Rectal smooth muscle tissue (tissue), 1 donor: ENCODE measurements around the gene ASB2.

ENCODE experiments used
- H3K27ac ChIP-seq: one replicate; pipeline ENCODE4 v1.7.0; 2013; ENCODE audit warnings: low read depth, low read length, inconsistent platforms
- H3K27me3 ChIP-seq: one replicate; pipeline ENCODE4 v1.7.0; 2013; ENCODE audit warnings: low read length; ENCODE audit not compliant: control insufficient read depth, insufficient read depth
- H3K36me3 ChIP-seq: one replicate; pipeline ENCODE4 v1.7.0; 2013; ENCODE audit warnings: low read length; ENCODE audit not compliant: control insufficient read depth, insufficient read depth
- H3K4me1 ChIP-seq: one replicate; pipeline ENCODE4 v1.7.0; 2013; ENCODE audit warnings: low read length; ENCODE audit not compliant: control insufficient read depth, insufficient read depth
- H3K4me3 ChIP-seq: one replicate; pipeline ENCODE4 v1.7.0; 2013; ENCODE audit warnings: low read length
- H3K9ac ChIP-seq: one replicate; pipeline ENCODE4 v1.7.0; 2013; ENCODE audit warnings: low read length

ASB2 gene

DNA sequence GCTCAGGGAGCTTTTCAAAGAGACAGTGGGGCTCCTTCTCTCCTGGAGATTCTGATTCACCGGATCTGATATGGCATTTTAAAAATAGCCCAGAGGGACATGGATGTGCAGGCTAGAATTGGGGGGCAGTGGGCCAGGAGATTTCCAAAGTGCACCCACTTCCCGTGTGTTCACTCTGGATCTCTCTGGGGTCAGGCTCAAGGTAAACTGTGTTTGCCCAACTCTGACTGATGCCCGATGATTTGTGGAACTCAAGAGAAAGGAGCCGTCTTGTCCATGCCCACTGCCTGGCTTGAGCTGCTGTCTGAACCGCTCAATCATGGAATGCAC, 31.3 kb downstream of the ASB2 start:
- peaks cover 20% of the 10 kb centered on the region for H3K36me3 ChIP-seq
- H3K9ac ChIP-seq: no peak overlapping the region
- peaks cover 2% of the 10 kb centered on the region for H3K27me3 ChIP-seq
- peak overlapping the region; percentile 1 for H3K27ac ChIP-seq
- H3K4me3 ChIP-seq: no peak overlapping the region
- H3K4me1 ChIP-seq: no peaks in the 10 kb centered on the region

DNA sequence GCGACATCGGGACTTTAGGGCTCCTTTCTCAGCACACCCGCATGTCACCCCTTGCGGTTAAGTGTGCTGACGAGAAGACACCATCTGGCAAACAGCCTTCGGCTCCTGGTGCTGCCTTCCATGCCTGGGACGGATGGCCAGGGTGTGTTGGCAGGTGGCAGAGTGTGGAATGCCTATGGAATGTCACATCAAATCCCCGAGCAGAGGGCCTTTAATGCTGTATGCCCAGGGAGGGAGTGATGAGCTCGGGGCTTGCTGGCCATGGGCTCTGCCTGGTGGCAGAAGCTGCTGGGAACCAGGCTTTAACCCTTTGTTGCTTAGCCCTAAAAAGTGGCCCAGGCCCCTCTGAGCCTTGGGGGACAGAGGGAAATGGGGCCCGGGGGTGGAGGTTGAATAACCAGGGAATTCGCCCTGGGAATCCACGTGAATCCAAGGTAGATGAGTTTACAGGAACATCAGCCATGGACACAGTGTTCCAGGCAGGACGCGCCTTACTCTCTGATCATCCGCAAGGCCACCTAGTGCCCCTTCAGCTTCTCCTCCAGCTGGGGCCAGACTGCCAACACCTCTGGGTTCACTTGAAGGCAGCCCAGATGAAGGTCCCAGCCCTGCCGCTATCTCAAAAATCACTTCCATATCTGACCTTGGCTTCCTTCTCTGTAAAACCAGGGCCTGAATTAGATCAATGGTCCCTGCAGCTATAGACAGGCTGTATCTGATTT, 31.9 kb downstream of the ASB2 start:
- H3K36me3 ChIP-seq: peaks cover 16% of the 10 kb centered on the region
- no peak overlapping the region for H3K4me3 ChIP-seq
- H3K9ac ChIP-seq: no peak overlapping the region
- peaks cover 2% of the 10 kb centered on the region for H3K27me3 ChIP-seq
- H3K27ac ChIP-seq: no peak overlapping the region
- no peaks in the 10 kb centered on the region for H3K4me1 ChIP-seq

DNA sequence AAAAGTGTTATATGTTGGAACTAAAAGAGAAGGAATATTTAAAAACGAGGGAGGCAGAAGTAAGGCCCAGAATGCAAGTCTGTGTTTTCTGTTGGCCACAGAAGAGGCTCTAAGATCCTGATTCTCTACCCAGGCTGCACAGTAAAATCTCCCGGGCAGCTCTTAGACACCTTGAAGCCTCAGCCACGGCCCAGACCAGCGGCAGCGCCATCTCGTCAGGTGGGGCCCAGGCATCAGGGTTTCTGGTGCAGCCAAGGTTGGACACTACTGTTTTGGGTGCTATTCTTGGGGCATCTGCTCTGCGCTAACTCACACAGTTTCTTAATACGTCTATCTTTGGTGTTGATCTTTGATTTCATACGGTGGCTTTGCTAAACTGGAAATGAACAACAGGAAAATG, 32.4 kb downstream of the ASB2 start:
- no peak overlapping the region for H3K9ac ChIP-seq
- H3K27ac ChIP-seq: peak overlapping the region; percentile 21
- peaks cover 16% of the 10 kb centered on the region for H3K36me3 ChIP-seq

DNA sequence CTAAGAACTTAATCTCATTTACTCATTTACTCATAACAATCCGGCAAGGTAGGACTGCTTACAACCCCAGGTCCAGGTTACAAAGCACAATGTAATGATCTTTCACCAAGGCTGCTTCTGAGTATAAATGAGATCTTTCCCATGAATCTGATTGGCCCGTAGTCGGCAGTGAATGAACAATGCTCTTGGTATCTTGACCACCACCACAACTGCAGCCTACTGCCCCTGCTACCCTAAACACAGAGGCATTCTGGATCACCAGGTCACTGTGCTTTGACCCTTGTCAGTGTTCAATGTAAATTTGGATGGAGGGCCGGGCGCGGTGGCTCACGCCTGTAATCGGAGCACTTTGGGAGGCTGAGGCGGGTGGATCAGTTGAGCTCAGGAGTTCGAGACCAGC, 33.3 kb downstream of the ASB2 start:
- Histone ChIP-seq H3K27me3 (peaks cover 2% of the 10 kb centered on the region), H3K9ac (no peak overlapping the region), H3K36me3 (peaks cover 16% of the 10 kb centered on the region), H3K27ac (peak overlapping the region; percentile 5), H3K4me3 (no peak overlapping the region), H3K4me1 (no peaks in the 10 kb centered on the region)

More for the DNA sequence above, 32.4 kb downstream of the ASB2 start:
- H3K27me3 ChIP-seq: peaks cover 2% of the 10 kb centered on the region
- H3K4me1 ChIP-seq: no peaks in the 10 kb centered on the region
- no peak overlapping the region for H3K4me3 ChIP-seq

DNA sequence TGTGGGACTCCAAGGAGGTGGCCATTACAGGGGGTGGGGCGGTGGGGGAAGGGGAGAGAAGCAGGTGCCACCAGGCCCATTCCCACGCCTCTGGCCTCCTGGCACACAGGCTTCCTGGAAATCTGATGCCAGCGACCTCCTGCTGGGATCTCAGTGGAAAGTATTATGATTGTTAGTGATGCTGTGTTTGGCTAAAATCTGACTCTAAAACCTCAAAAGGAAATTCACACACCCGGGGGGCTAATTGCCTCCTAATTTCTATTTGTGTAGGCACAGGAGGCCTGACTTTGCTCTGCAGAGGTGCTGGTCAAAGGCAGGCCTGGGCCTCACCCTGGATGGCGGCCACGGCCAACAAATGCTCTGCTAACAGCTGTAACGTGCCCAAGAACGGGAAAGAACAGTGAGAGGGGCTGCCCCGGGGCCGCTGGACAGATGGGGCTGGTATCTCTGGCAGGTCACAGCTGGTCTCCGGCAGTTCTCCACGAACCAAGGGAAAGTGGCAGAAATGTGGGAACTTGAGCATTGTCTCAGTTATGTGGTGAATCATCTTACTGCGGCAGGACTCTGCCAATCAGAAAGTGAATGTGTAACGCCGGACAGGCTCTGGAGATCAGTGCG, 35.0 kb downstream of the ASB2 start:
- no peak overlapping the region for H3K4me3 ChIP-seq
- H3K9ac ChIP-seq: no peak overlapping the region
- H3K27me3 ChIP-seq: peaks cover 2% of the 10 kb centered on the region
- peak overlapping the region; percentile 50 for H3K27ac ChIP-seq
- H3K36me3 ChIP-seq: peaks cover 20% of the 10 kb centered on the region
- H3K4me1 ChIP-seq: no peaks in the 10 kb centered on the region

DNA sequence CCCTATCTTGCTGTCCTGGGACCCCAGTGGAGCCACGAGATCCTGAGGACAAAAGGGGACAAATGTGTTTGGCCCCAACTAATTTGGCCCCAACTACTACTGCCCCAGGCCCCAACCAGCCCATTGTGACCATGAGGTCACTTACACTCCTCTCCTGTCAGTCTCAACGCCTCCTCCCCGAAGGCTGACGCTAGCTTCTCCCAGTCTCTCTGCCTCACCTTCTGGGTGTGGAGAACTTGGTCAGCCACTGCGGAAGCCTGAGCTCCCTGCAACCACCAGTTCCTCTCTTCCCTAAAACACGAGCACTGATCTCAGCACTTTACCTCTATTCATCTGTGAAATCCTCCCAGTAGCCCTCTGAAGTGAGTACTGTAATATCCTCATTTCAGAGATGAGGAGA, 35.9 kb downstream of the ASB2 start:
- H3K27ac ChIP-seq: peak overlapping the region; percentile 57
- H3K4me1 ChIP-seq: no peaks in the 10 kb centered on the region
- peaks cover 2% of the 10 kb centered on the region for H3K27me3 ChIP-seq
- peaks cover 20% of the 10 kb centered on the region for H3K36me3 ChIP-seq
- H3K4me3 ChIP-seq: no peak overlapping the region
- H3K9ac ChIP-seq: no peak overlapping the region

DNA sequence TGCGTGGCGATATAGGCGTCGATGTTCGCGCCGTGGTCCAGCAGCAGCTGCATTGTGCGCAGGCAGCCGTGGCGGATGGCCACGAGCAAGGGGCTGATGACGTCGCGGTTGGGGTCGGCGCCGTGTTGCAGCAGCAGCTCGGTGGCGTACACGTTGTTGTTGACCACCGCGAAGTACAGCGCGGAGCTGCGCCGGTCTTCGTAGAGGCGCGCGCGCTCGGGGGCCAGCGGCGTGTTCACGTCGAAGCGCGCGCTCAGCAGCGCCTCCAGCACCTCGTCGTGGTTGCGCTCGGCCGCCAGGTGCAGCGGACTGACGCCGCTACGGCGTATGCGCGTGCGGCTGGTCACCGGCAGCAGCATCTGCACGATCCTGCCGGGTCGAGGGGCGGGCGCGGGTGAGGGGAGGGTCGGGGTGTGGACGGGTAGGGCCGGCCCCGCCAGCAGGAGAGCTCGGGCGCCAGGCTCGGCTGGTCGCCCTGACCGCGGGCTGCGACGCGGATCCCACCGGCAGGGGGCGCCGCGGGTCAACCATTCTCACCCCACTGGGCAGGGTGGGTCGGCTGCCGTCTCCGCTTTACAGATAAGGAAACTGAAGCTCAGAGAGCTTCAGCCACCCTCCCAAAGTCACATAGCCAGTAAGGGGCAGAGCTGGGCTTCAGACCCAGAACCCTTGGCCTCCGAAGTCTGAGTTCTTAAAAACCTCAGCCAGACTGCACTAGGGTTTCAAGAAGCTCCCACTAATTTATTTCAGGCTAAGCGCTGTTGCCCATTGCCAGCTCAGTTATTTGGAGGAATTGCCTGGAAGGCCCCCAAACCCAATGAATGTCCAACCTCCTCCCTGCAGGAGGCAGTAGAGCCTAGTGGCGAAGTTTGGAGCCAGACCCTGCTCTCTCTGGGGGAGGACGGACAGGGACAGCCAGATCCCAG, 36.8 kb downstream of the ASB2 start:
- peaks cover 17% of the 10 kb centered on the region for H3K36me3 ChIP-seq
- H3K27ac ChIP-seq: peak overlapping the region; percentile 57
- H3K9ac ChIP-seq: no peak overlapping the region
- H3K4me1 ChIP-seq: no peaks in the 10 kb centered on the region
- peaks cover 2% of the 10 kb centered on the region for H3K27me3 ChIP-seq
- H3K4me3 ChIP-seq: peak overlapping the region; percentile 22

DNA sequence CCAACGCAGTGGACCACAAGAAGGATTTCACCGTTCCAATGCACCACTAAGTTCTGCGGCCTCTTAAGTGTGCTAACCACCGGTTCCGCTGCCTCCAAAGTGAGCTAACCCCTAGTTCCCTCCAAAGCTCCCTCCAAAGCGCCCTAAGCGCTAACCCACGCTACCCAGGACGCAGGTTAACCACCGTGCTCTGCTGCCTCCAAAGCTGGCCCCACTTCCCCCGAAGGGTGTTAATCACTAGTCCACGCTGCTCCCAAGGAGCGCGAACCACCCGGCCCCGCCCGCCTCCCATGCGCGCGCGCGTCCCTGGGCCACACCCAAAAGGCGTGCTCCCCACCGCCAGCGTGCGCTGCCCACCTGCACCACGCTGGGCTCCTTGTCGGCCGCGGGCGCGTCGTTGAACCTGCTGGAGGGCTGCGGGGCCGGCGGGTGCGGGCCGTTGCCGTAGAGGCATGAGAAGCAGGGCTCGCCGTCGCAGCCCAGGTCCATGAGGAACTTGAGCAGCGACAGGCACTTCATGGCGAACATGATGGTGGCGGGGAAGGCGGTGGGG, 37.5 kb downstream of the ASB2 start:
- no peaks in the 10 kb centered on the region for H3K4me1 ChIP-seq
- H3K27me3 ChIP-seq: peaks cover 2% of the 10 kb centered on the region
- H3K36me3 ChIP-seq: peaks cover 17% of the 10 kb centered on the region
- H3K27ac ChIP-seq: peak overlapping the region; percentile 57
- H3K9ac ChIP-seq: no peak overlapping the region
- peak overlapping the region; percentile 22 for H3K4me3 ChIP-seq

DNA sequence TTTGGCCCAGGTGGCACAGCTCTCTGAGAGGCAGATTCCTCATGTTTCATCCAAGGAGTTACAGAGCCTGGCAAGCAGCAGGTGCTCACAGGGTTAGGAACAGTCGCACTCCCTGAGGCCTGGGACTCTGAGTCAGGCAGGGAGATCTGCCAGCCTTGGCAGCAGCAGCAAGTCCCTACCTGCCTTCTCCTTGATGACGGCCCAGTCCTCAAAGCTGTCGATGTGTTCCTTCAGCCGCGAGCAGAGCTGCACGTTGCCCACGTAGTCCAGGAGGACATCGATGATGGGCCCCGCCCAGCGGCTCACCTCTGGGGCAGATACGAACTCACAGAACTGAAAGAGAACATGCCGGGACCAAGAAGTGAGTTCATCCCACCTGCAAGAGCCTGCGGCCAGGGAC, 38.9 kb downstream of the ASB2 start:
- peaks cover 13% of the 10 kb centered on the region for H3K36me3 ChIP-seq
- H3K4me1 ChIP-seq: no peaks in the 10 kb centered on the region
- H3K27ac ChIP-seq: no peak overlapping the region
- H3K4me3 ChIP-seq: no peak overlapping the region
- H3K9ac ChIP-seq: no peak overlapping the region
- H3K27me3 ChIP-seq: peaks cover 2% of the 10 kb centered on the region

DNA sequence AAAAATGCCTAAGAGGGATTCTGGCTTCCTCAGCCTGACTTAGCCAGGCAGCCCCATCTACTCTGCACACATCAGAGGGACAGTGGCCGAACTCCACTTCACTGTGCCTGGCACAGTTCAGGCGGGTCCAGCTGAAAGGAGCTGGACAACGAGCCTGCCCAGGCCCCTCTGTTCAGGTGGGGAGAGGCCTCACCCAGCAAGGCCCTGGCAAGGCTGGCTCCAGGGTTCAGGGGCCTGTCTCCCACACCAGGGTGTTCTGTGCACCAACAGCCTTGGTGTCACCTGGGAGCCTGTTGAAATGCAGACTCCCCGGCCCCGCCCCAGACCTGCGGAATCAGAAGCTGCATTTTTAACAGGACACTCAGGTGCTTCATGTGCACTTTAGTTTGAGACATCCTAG, 39.4 kb downstream of the ASB2 start:
- Histone ChIP-seq H3K4me3 (no peak overlapping the region), H3K36me3 (peaks cover 9% of the 10 kb centered on the region), H3K27me3 (peaks cover 2% of the 10 kb centered on the region), H3K27ac (no peak overlapping the region), H3K9ac (no peak overlapping the region), H3K4me1 (no peaks in the 10 kb centered on the region)

DNA sequence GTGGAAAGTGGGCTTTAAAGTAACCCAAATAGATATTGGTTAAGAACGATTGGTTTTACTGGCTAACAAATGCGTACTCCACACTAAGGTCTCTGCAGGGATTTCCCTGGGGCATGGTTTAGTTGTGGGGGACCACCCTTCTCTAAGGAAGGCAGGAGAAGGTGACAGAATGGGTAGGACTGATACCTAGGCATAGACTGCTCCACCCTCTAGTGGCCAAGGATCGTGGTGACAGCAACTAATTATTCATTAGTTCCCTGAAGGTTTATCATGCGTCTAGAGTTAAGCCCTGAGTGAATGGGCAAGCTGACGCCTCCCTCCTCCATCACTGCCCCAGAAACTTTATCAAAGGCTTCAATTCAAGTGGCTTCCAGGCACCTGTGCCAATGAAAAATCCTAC, 40.1 kb downstream of the ASB2 start:
- H3K27me3 ChIP-seq: peaks cover 2% of the 10 kb centered on the region
- no peak overlapping the region for H3K9ac ChIP-seq
- peaks cover 9% of the 10 kb centered on the region for H3K36me3 ChIP-seq
- no peak overlapping the region for H3K4me3 ChIP-seq
- H3K4me1 ChIP-seq: no peaks in the 10 kb centered on the region
- H3K27ac ChIP-seq: no peak overlapping the region

DNA sequence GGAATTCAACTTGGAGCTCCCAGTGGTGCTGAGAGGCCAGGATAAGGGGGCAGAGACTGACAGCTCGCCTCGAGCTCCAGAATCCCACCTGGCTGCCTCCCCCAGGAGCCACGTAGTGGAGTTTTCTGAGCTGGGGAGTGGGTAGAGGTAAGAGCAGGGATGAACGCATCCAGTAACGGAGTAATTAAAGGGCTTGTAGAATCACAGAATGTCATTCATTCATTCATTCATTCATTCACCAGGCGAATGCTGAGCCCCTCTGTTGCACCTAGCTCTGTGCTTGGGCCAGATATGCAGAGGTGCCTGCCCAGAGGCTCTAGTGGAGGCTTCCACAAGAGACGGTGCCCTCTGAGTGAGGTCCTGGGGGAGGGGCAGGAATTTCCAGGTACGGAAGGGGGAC, 41.2 kb downstream of the ASB2 start:
- no peaks in the 10 kb centered on the region for H3K4me1 ChIP-seq
- H3K27ac ChIP-seq: no peak overlapping the region
- H3K9ac ChIP-seq: no peak overlapping the region
- H3K4me3 ChIP-seq: no peak overlapping the region
- H3K36me3 ChIP-seq: peaks cover 9% of the 10 kb centered on the region
- H3K27me3 ChIP-seq: no peaks in the 10 kb centered on the region
